Suppressor macrophage treated with lipopolysaccharide for 4 hours (primary cell): Measurements from ENCODE around the gene SPOCK3.
"Not testable (repeated sequence)": the region's sequence is repeated elsewhere in the genome, so short reads cannot be mapped to it uniquely, and the experiment has no call there.

ENCODE experiments used
- DNase-seq: peaks from one replicate; pipeline ENCODE4 v3.0.0-alpha.2; 2020

Gene SPOCK3

GRCh38 chr4:167234316-167234881, at the start of gene SPOCK3:
Gene SPOCK3 (minus strand): TSS chr4:167234494.
- DNase-seq = peak; percentile 12

GRCh38 chr4:167282171-167282864, 48.0 kb upstream of the SPOCK3 start:
- DNase-seq = no peak

- not testable (repeated sequence) for DNase-seq
Observed at GRCh38 chr4:167281545-167281944, 47.3 kb upstream of the SPOCK3 start.

- no peak for DNase-seq
Observed at GRCh38 chr4:167274351-167274750, 40.1 kb upstream of the SPOCK3 start.

- DNase-seq = no peak
Observed at GRCh38 chr4:167265231-167265630, 30.9 kb upstream of the SPOCK3 start.

- no peak for DNase-seq
Observed at GRCh38 chr4:167248271-167248670, 14.0 kb upstream of the SPOCK3 start.

GRCh38 chr4:167239627-167240026, 5.3 kb upstream of the SPOCK3 start:
- DNase-seq = no peak

- no peak for DNase-seq
Observed at GRCh38 chr4:167238226-167238625, 3.9 kb upstream of the SPOCK3 start.

GRCh38 chr4:167233685-167234315, 494 bp downstream of the SPOCK3 start:
- DNase-seq = peak; percentile 20

- no peak for DNase-seq
Observed at GRCh38 chr4:167232805-167233684, 1.2 kb downstream of the SPOCK3 start.

GRCh38 chr4:167230744-167231143, 3.5 kb downstream of the SPOCK3 start:
- DNase-seq = no peak

GRCh38 chr4:167222099-167222498, 12.2 kb downstream of the SPOCK3 start:
- DNase-seq = peak; percentile 78

GRCh38 chr4:167221084-167221483, 13.2 kb downstream of the SPOCK3 start:
- peak; percentile 40 for DNase-seq

GRCh38 chr4:167218022-167218608, 16.2 kb downstream of the SPOCK3 start:
- DNase-seq = no peak

GRCh38 chr4:167216783-167217182, 17.5 kb downstream of the SPOCK3 start:
- no peak for DNase-seq

- no peak for DNase-seq
Observed at GRCh38 chr4:167210166-167210565, 24.1 kb downstream of the SPOCK3 start.

GRCh38 chr4:167196344-167197012, 37.8 kb downstream of the SPOCK3 start:
- DNase-seq = no peak

GRCh38 chr4:167190379-167190778, 43.9 kb downstream of the SPOCK3 start:
- DNase-seq = no peak

GRCh38 chr4:167185465-167185864, 48.8 kb downstream of the SPOCK3 start:
- no peak for DNase-seq

GRCh38 chr4:167183036-167183435, 51.3 kb downstream of the SPOCK3 start:
- no peak for DNase-seq

- no peak for DNase-seq
Observed at GRCh38 chr4:167177925-167178324, 56.4 kb downstream of the SPOCK3 start.

GRCh38 chr4:167176723-167177367, 57.4 kb downstream of the SPOCK3 start:
- no peak for DNase-seq
